Gastrocnemius medialis (tissue), 4 donors: ENCODE data around the gene DNAJC30.

ENCODE experiments used
- CTCF ChIP-seq, 5 experiments: fragments of 450-650 bp in 3 of 5; fragments of 200-600 bp in 2 of 5; sonication (generic) in 2 of 5; IDR thresholded peaks in 4 of 5; conservative IDR thresholded peaks in 1 of 5; 1 replicate in 4 of 5; 2 replicates in 1 of 5; pipeline ENCODE4 v1.5.1; 2016 to 2019; ENCODE audit warnings: antibody characterized with exemption in 5 of 5, mild to moderate bottlenecking in 3 of 5, moderate library complexity in 3 of 5
- POLR2A ChIP-seq, 2 donors: fragments of 450-650 bp; IDR thresholded peaks; one replicate each; pipeline ENCODE4 v1.6.1; 2017; ENCODE audit warnings: antibody characterized with exemption in 2 of 2, mild to moderate bottlenecking in 2 of 2, moderate library complexity in 2 of 2

- TF ChIP-seq CTCF (IDR thresholded peaks at IDR 0.05 in 4 of 5, conservative IDR thresholded peaks at IDR 0.05 in 1 of 5): no peak
- no peak for TF ChIP-seq POLR2A (IDR thresholded peaks at IDR 0.05)
These were observed 49.1 kb upstream of the DNAJC30 start for GRCh38 chr7:73732397-73732796.
